Measurements from ENCODE around the gene MRPS34. TPM values are rescaled to one million over a fixed set of nuclear protein-coding genes. Genes with fewer than 3 reads are reported as not detected.
"Not testable (repeated sequence)": the region's sequence is repeated elsewhere in the genome, so short reads cannot be mapped to it uniquely, and the experiment has no call there.

The MRPS34 gene
- total RNA-seq, 1 experiment from 2014 or later, result 247 TPM

GRCh38 chr16:1808691-1809090 lies 35.8 kb upstream of the MRPS34 start:
- BruUV-seq (replicated peaks), result no TSS peak
- Histone ChIP-seq H3K9me3 (ENCODE audit: low read depth, low read length, poor library complexity, severe bottlenecking) (no peaks in the 10 kb centered on the region), H3K4me1 (ENCODE audit: insufficient read depth, low read length, poor library complexity, severe bottlenecking) (peaks cover 9% of the 10 kb centered on the region), H3K27ac (ENCODE audit: low read depth, low read length, poor library complexity, severe bottlenecking) (no peak overlapping the region), H3K36me3 (ENCODE audit: insufficient read depth, low read length, poor library complexity, severe bottlenecking) (no peaks in the 10 kb centered on the region), H3K4me3 (ENCODE audit: low read depth, low read length, poor library complexity, severe bottlenecking) (no peak overlapping the region), H3K27me3 (replicated peaks; ENCODE audit: insufficient read depth, low read depth, low read length, poor library complexity) (no peaks in the 10 kb centered on the region)
- ChIA-PET CTCF (no interaction called here), POLR2A (ENCODE audit: low non-redundant PET) (no interaction called here)
- TF ChIP-seq CTCF (conservative IDR thresholded peaks at IDR 0.05; ENCODE audit: low read depth, low read length), result no peak
- TF ChIP-seq EZH2 (IDR thresholded peaks at IDR 0.05; ENCODE audit: borderline replicate concordance, low read depth, low read length, poor library complexity, severe bottlenecking), result no peak
- no peak for DNase-seq (ENCODE audit: low spot score)
- intact Hi-C loops (cut with micrococcal nuclease; ENCODE audit: unreplicated experiment), result no loop called here

GRCh38 chr16:1807626-1808025 lies 34.7 kb upstream of the MRPS34 start:
- ChIA-PET CTCF (no interaction called here), POLR2A (ENCODE audit: low non-redundant PET) (no interaction called here)
- no TSS peak for BruUV-seq (replicated peaks)
- no peak for TF ChIP-seq EZH2 (IDR thresholded peaks at IDR 0.05; ENCODE audit: borderline replicate concordance, low read depth, low read length, poor library complexity, severe bottlenecking)
- H3K4me3 ChIP-seq (ENCODE audit: low read depth, low read length, poor library complexity, severe bottlenecking), result no peak overlapping the region
- no peaks in the 10 kb centered on the region for H3K27me3 ChIP-seq (replicated peaks; ENCODE audit: insufficient read depth, low read depth, low read length, poor library complexity)
- intact Hi-C loops (cut with micrococcal nuclease; ENCODE audit: unreplicated experiment), result no loop called here
- no peaks in the 10 kb centered on the region for H3K36me3 ChIP-seq (ENCODE audit: insufficient read depth, low read length, poor library complexity, severe bottlenecking)
- no peak overlapping the region for H3K27ac ChIP-seq (ENCODE audit: low read depth, low read length, poor library complexity, severe bottlenecking)
- no peak for DNase-seq (ENCODE audit: low spot score)
- peaks cover 4% of the 10 kb centered on the region for H3K4me1 ChIP-seq (ENCODE audit: insufficient read depth, low read length, poor library complexity, severe bottlenecking)
- no peaks in the 10 kb centered on the region for H3K9me3 ChIP-seq (ENCODE audit: low read depth, low read length, poor library complexity, severe bottlenecking)

GRCh38 chr16:1800701-1801100 lies 27.8 kb upstream of the MRPS34 start:
- intact Hi-C loops (cut with micrococcal nuclease; ENCODE audit: unreplicated experiment), result no loop called here
- Histone ChIP-seq H3K4me3 (ENCODE audit: low read depth, low read length, poor library complexity, severe bottlenecking) (no peak overlapping the region), H3K4me1 (ENCODE audit: insufficient read depth, low read length, poor library complexity, severe bottlenecking) (no peaks in the 10 kb centered on the region), H3K36me3 (ENCODE audit: insufficient read depth, low read length, poor library complexity, severe bottlenecking) (no peaks in the 10 kb centered on the region), H3K27ac (ENCODE audit: low read depth, low read length, poor library complexity, severe bottlenecking) (no peak overlapping the region), H3K9me3 (ENCODE audit: low read depth, low read length, poor library complexity, severe bottlenecking) (peaks cover 6% of the 10 kb centered on the region), H3K27me3 (replicated peaks; ENCODE audit: insufficient read depth, low read depth, low read length, poor library complexity) (no peaks in the 10 kb centered on the region)
- no peak for DNase-seq (ENCODE audit: low spot score)
- BruUV-seq (replicated peaks), result no TSS peak
- TF ChIP-seq CTCF (conservative IDR thresholded peaks at IDR 0.05; ENCODE audit: low read depth, low read length) (no peak), EZH2 (IDR thresholded peaks at IDR 0.05; ENCODE audit: borderline replicate concordance, low read depth, low read length, poor library complexity, severe bottlenecking) (no peak)
- POLR2A ChIA-PET (ENCODE audit: low non-redundant PET), result no interaction called here
- CTCF ChIA-PET, result interaction anchor here (0.6 kb wide), 1 partner anchor 28 kb away, joined by 5 read pairs; the partner anchor contains the start of genes EME2 and MRPS34

- H3K27me3 ChIP-seq (replicated peaks; ENCODE audit: insufficient read depth, low read depth, low read length, poor library complexity); H3K36me3 ChIP-seq (ENCODE audit: insufficient read depth, low read length, poor library complexity, severe bottlenecking); H3K4me3 ChIP-seq (ENCODE audit: low read depth, low read length, poor library complexity, severe bottlenecking); DNase-seq (ENCODE audit: low spot score); H3K27ac ChIP-seq (ENCODE audit: low read depth, low read length, poor library complexity, severe bottlenecking); H3K9me3 ChIP-seq (ENCODE audit: low read depth, low read length, poor library complexity, severe bottlenecking); BruUV-seq (replicated peaks); CTCF ChIA-PET; H3K4me1 ChIP-seq (ENCODE audit: insufficient read depth, low read length, poor library complexity, severe bottlenecking); POLR2A ChIA-PET (ENCODE audit: low non-redundant PET); intact Hi-C loops (cut with micrococcal nuclease; ENCODE audit: unreplicated experiment): not testable (repeated sequence)
Observed at GRCh38 chr16:1799263-1799662, 26.3 kb upstream of the MRPS34 start.
